NCI-H748 (cell line): Measurements from ENCODE around the gene NFATC2.
A peak's percentile ranks its signal among the peaks of the same experiment; 100 is the strongest.

Experiments used
- DNase-seq: peaks from one replicate; lab custom pipeline; 2025; ENCODE audit not compliant: unreplicated experiment; lab: John Stamatoyannopoulos, UW

The NFATC2 gene

GRCh38 chr20:51398083-51398482 lies 144.4 kb downstream of the NFATC2 start:
- no peak for DNase-seq

- DNase-seq = no peak
Measured at GRCh38 chr20:51397137-51397536, 145.4 kb downstream of the NFATC2 start.

GRCh38 chr20:51396365-51396909 lies 146.1 kb downstream of the NFATC2 start:
- no peak for DNase-seq

GRCh38 chr20:51394706-51395105 lies 147.8 kb downstream of the NFATC2 start:
- no peak for DNase-seq

GRCh38 chr20:51393571-51393970 lies 148.9 kb downstream of the NFATC2 start:
- DNase-seq = no peak

GRCh38 chr20:51392614-51393186 lies 149.8 kb downstream of the NFATC2 start:
- no peak for DNase-seq

GRCh38 chr20:51391926-51392325 lies 150.6 kb downstream of the NFATC2 start:
- no peak for DNase-seq

- no peak for DNase-seq
Measured at GRCh38 chr20:51389543-51390264, 152.8 kb downstream of the NFATC2 start.

- DNase-seq = no peak
Measured at GRCh38 chr20:51388756-51389542, 153.6 kb downstream of the NFATC2 start.

GRCh38 chr20:51388227-51388626 lies 154.3 kb downstream of the NFATC2 start:
- DNase-seq = no peak

GRCh38 chr20:51387125-51387875 lies 155.2 kb downstream of the NFATC2 start:
- peak; percentile 7 for DNase-seq

- DNase-seq = no peak
Measured at GRCh38 chr20:51386586-51386985, 155.9 kb downstream of the NFATC2 start.

GRCh38 chr20:51385646-51386530 lies 156.6 kb downstream of the NFATC2 start:
- DNase-seq = no peak

- no peak for DNase-seq
Measured at GRCh38 chr20:51384875-51385274, 157.6 kb downstream of the NFATC2 start.

GRCh38 chr20:51383891-51384510 lies 158.5 kb downstream of the NFATC2 start:
- DNase-seq = no peak

- DNase-seq = peak; percentile 28
Measured at GRCh38 chr20:51382986-51383821, 159.3 kb downstream of the NFATC2 start.

- no peak for DNase-seq
Measured at GRCh38 chr20:51382111-51382985, 160.2 kb downstream of the NFATC2 start.

- DNase-seq = no peak
Measured at GRCh38 chr20:51381557-51381956, 161.0 kb downstream of the NFATC2 start.
